ENCODE data around the gene CRAMP1. TPM values are rescaled to one million over a fixed set of nuclear protein-coding genes. Genes with fewer than 3 reads are reported as not detected.

The CRAMP1 gene
- polyA plus RNA-seq, 1 of the 3 experiments (the other 2 are of a cell fraction) = 9.5 TPM

- no peak overlapping the region for H2AFZ ChIP-seq (ENCODE audit: low read depth)
- TF ChIP-seq FOXJ3 (CRISPR knock-in tag; IDR thresholded peaks at IDR 0.05) = no peak
- TF ChIP-seq RAD21 (IDR thresholded peaks at IDR 0.05; ENCODE audit: low read length) = no peak
- TF ChIP-seq, protein P1, sequence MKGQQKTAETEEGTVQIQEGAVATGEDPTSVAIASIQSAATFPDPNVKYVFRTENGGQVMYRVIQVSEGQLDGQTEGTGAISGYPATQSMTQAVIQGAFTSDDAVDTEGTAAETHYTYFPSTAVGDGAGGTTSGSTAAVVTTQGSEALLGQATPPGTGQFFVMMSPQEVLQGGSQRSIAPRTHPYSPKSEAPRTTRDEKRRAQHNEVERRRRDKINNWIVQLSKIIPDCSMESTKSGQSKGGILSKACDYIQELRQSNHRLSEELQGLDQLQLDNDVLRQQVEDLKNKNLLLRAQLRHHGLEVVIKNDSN (IDR thresholded peaks at IDR 0.05; ENCODE audit: borderline replicate concordance, low read depth) = no peak
- no peak for TF ChIP-seq POLR2AphosphoS5 (IDR thresholded peaks at IDR 0.05; ENCODE audit: low read depth, low read length)
- no peak overlapping the region for H3K4me2 ChIP-seq
- H3K27ac ChIP-seq (ENCODE audit: low read depth in 2 of 2, low read length in 1 of 2) = no peak overlapping the region
- no peak for DNase-seq
- H3K79me2 ChIP-seq (ENCODE audit: insufficient read depth) = peaks cover 65% of the 10 kb centered on the region
- no peak overlapping the region for H3K9ac ChIP-seq
- peaks cover 39% of the 10 kb centered on the region for H4K20me1 ChIP-seq (ENCODE audit: insufficient read depth)
- H3K4me3 ChIP-seq (ENCODE audit: low read depth in 2 of 2, low read length in 1 of 2) = no peak overlapping the region
- no peaks in the 10 kb centered on the region for H3K4me1 ChIP-seq (ENCODE audit: control insufficient read depth in 1 of 2, insufficient read depth in 2 of 2, low read depth in 1 of 2, low read length in 1 of 2)
- H3K36me3 ChIP-seq (replicated peaks in 1 of 2; ENCODE audit: control insufficient read depth in 1 of 2, insufficient read depth in 2 of 2, low read length in 1 of 2) = peaks cover 26 to 47% of the 10 kb centered on the region in 2 experiments
- no peaks in the 10 kb centered on the region for H3K9me3 ChIP-seq
- ChIA-PET POLR2A (no interaction called here), CTCF (no interaction called here)
- no peaks in the 10 kb centered on the region for H3K27me3 ChIP-seq (ENCODE audit: insufficient read depth)
- H3F3A ChIP-seq (replicated peaks; ENCODE audit: insufficient read depth) = no peaks in the 10 kb centered on the region
- WGBS (ENCODE audit: low lambda C conversion rate) = 96% methylated on average over 9 of the region's 9 CpGs
- no peaks in the 10 kb centered on the region for H3K9me2 ChIP-seq
Measured at GRCh38 chr16:1631230-1631629, 19.1 kb downstream of the CRAMP1 start.

GRCh38 chr16:1631931-1632637 lies 19.9 kb downstream of the CRAMP1 start:
- peaks cover 32% of the 10 kb centered on the region for H4K20me1 ChIP-seq (ENCODE audit: insufficient read depth)

More at GRCh38 chr16:1631931-1632637, 19.9 kb downstream of the CRAMP1 start:
- CTCF ChIA-PET = no interaction called here
- peaks cover 63% of the 10 kb centered on the region for H3K79me2 ChIP-seq (ENCODE audit: insufficient read depth)
- H3K4me2 ChIP-seq = no peak overlapping the region
- no peaks in the 10 kb centered on the region for H3K4me1 ChIP-seq (ENCODE audit: control insufficient read depth in 1 of 2, insufficient read depth in 2 of 2, low read depth in 1 of 2, low read length in 1 of 2)
- no peaks in the 10 kb centered on the region for H3K9me2 ChIP-seq
- 91% methylated on average over 16 of the region's 18 CpGs for WGBS (ENCODE audit: low lambda C conversion rate)
- no peaks in the 10 kb centered on the region for H3F3A ChIP-seq (replicated peaks; ENCODE audit: insufficient read depth)
- no peak overlapping the region for H2AFZ ChIP-seq (ENCODE audit: low read depth)
- DNase-seq = no peak
- H3K27me3 ChIP-seq (ENCODE audit: insufficient read depth) = no peaks in the 10 kb centered on the region
- TF ChIP-seq CHD2 (IDR thresholded peaks at IDR 0.05; ENCODE audit: low read length, partially characterized antibody) = no peak
- TF ChIP-seq, protein P2, sequence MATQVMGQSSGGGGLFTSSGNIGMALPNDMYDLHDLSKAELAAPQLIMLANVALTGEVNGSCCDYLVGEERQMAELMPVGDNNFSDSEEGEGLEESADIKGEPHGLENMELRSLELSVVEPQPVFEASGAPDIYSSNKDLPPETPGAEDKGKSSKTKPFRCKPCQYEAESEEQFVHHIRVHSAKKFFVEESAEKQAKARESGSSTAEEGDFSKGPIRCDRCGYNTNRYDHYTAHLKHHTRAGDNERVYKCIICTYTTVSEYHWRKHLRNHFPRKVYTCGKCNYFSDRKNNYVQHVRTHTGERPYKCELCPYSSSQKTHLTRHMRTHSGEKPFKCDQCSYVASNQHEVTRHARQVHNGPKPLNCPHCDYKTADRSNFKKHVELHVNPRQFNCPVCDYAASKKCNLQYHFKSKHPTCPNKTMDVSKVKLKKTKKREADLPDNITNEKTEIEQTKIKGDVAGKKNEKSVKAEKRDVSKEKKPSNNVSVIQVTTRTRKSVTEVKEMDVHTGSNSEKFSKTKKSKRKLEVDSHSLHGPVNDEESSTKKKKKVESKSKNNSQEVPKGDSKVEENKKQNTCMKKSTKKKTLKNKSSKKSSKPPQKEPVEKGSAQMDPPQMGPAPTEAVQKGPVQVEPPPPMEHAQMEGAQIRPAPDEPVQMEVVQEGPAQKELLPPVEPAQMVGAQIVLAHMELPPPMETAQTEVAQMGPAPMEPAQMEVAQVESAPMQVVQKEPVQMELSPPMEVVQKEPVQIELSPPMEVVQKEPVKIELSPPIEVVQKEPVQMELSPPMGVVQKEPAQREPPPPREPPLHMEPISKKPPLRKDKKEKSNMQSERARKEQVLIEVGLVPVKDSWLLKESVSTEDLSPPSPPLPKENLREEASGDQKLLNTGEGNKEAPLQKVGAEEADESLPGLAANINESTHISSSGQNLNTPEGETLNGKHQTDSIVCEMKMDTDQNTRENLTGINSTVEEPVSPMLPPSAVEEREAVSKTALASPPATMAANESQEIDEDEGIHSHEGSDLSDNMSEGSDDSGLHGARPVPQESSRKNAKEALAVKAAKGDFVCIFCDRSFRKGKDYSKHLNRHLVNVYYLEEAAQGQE (IDR thresholded peaks at IDR 0.05; ENCODE audit: low read depth, low read length) = no peak
- no peak for TF ChIP-seq EP300 (IDR thresholded peaks at IDR 0.05; ENCODE audit: borderline replicate concordance in 1 of 2, low read depth in 1 of 2, low read length in 1 of 2)
- no peak for TF ChIP-seq MXI1 (IDR thresholded peaks at IDR 0.05; ENCODE audit: low read depth, low read length)
- no peak for TF ChIP-seq NFIC (IDR thresholded peaks at IDR 0.05; ENCODE audit: borderline replicate concordance)
- no peak for TF ChIP-seq GATA2 (CRISPR knock-in tag; IDR thresholded peaks at IDR 0.05)
- TF ChIP-seq RAD21 (IDR thresholded peaks at IDR 0.05; ENCODE audit: low read length) = no peak
- no peak for TF ChIP-seq TAF1 (IDR thresholded peaks at IDR 0.05; ENCODE audit: borderline replicate concordance, low read depth, low read length)
- TF ChIP-seq EZH2phosphoT487 (IDR thresholded peaks at IDR 0.05; ENCODE audit: borderline replicate concordance, low read depth) = no peak
- TF ChIP-seq RXRA (IDR thresholded peaks at IDR 0.05; ENCODE audit: borderline replicate concordance, low read depth) = no peak
- no peak for TF ChIP-seq ELF1 (IDR thresholded peaks at IDR 0.05)
- TF ChIP-seq GABPA (IDR thresholded peaks at IDR 0.05; ENCODE audit: low read depth) = no peak
- no peak for TF ChIP-seq SIN3A (IDR thresholded peaks at IDR 0.05; ENCODE audit: borderline replicate concordance, low read depth, low read length)
- no peak for TF ChIP-seq TEAD4 (IDR thresholded peaks at IDR 0.05; ENCODE audit: borderline replicate concordance, insufficient read depth)
- H3K4me3 ChIP-seq (ENCODE audit: low read depth in 2 of 2, low read length in 1 of 2) = no peak overlapping the region
- H3K9ac ChIP-seq = no peak overlapping the region
- no peaks in the 10 kb centered on the region for H3K9me3 ChIP-seq
- no peak overlapping the region for H3K27ac ChIP-seq (ENCODE audit: low read depth in 2 of 2, low read length in 1 of 2)
- POLR2A ChIA-PET = no interaction called here
- H3K36me3 ChIP-seq (replicated peaks in 1 of 2; ENCODE audit: control insufficient read depth in 1 of 2, insufficient read depth in 2 of 2, low read length in 1 of 2) = peaks cover 21 to 42% of the 10 kb centered on the region in 2 experiments

Measured in SK-N-SH (cell line).